ENCODE results near the gene AGBL1.

Gene AGBL1

DNA sequence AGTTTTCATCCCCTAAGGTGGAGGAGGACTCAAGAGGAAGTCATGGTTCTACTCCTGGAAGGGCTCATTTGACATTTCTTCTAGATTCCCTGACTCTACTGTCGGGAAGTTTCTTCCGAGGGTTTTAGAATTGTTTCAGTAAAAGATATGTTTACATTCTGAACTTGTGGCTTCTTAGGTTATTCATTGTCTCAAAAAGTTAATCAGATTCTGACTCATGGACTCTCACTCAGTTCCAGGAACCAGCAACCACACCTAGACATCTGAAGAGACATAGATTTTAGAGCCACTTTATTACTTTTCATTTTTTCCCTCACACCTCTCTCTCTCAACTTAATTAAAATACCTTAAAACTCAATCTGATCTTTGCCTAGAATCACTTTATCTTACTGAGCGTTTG lies 862.6 kb downstream of the AGBL1 start:
- Histone ChIP-seq H3K36me3 (ENCODE audit: control insufficient read depth, insufficient read depth, low read length) (no peaks in the 10 kb centered on the region), H3K4me3 (replicated peaks; ENCODE audit: low read depth, low read length) (no peak overlapping the region), H3K27me3 (replicated peaks; ENCODE audit: control insufficient read depth, insufficient read depth, low read length) (no peaks in the 10 kb centered on the region)
- DNase-seq (ENCODE audit: extremely low read depth, insufficient read length): no peak
- TF ChIP-seq, protein P1, sequence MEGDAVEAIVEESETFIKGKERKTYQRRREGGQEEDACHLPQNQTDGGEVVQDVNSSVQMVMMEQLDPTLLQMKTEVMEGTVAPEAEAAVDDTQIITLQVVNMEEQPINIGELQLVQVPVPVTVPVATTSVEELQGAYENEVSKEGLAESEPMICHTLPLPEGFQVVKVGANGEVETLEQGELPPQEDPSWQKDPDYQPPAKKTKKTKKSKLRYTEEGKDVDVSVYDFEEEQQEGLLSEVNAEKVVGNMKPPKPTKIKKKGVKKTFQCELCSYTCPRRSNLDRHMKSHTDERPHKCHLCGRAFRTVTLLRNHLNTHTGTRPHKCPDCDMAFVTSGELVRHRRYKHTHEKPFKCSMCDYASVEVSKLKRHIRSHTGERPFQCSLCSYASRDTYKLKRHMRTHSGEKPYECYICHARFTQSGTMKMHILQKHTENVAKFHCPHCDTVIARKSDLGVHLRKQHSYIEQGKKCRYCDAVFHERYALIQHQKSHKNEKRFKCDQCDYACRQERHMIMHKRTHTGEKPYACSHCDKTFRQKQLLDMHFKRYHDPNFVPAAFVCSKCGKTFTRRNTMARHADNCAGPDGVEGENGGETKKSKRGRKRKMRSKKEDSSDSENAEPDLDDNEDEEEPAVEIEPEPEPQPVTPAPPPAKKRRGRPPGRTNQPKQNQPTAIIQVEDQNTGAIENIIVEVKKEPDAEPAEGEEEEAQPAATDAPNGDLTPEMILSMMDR (IDR thresholded peaks at IDR 0.05; ENCODE audit: insufficient read depth, low read length, poor library complexity, severe bottlenecking): no peak

DNA sequence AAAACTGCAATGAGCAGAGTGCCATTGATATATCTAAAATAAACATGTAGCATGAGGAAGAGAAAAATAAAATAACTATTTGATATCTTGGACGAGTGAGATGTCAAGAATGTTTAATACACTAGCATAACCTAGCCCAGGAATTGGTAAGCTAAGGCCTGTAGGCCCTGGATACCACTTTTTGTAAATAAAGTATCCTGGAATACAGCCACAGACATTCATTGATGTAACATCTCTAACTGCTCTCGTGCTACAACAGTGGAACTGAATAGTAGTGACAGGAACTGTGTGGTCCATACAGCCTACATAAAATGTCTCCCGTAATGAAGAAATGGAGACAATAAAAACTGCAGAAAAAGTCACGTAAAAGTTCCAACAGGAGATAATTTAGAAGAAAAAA lies 869.0 kb downstream of the AGBL1 start:
- DNase-seq (ENCODE audit: extremely low read depth, insufficient read length): no peak
- H3K27me3 ChIP-seq (replicated peaks; ENCODE audit: control insufficient read depth, insufficient read depth, low read length): no peaks in the 10 kb centered on the region
- TF ChIP-seq, protein P1 (IDR thresholded peaks at IDR 0.05; ENCODE audit: insufficient read depth, low read length, poor library complexity, severe bottlenecking): no peak
- H3K4me3 ChIP-seq (replicated peaks; ENCODE audit: low read depth, low read length): no peak overlapping the region
- H3K36me3 ChIP-seq (ENCODE audit: control insufficient read depth, insufficient read depth, low read length): no peaks in the 10 kb centered on the region

DNA sequence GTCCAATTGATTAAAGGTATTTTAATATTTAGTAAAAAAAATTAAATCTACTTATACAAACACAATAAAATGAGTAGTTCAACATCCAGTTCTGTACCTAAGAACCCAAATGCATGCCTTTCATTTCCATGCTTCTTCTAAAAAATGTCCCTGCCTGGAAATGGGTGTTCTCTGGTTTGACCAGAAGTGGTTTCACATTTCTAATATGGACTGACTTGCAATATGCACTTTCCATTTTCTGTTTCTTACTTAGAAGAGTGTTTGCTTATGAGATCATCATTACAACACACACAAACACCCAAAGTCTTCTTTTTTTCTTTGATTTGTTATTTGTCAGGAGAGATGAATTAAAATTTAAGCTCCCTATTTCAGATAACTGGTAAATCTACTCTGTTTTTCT lies 879.6 kb downstream of the AGBL1 start:
- Histone ChIP-seq H3K27me3 (replicated peaks; ENCODE audit: control insufficient read depth, insufficient read depth, low read length) (no peaks in the 10 kb centered on the region), H3K36me3 (ENCODE audit: control insufficient read depth, insufficient read depth, low read length) (no peaks in the 10 kb centered on the region), H3K4me3 (replicated peaks; ENCODE audit: low read depth, low read length) (no peak overlapping the region)
- TF ChIP-seq, protein P1 (IDR thresholded peaks at IDR 0.05; ENCODE audit: insufficient read depth, low read length, poor library complexity, severe bottlenecking): no peak
- DNase-seq (ENCODE audit: extremely low read depth, insufficient read length): no peak

DNA sequence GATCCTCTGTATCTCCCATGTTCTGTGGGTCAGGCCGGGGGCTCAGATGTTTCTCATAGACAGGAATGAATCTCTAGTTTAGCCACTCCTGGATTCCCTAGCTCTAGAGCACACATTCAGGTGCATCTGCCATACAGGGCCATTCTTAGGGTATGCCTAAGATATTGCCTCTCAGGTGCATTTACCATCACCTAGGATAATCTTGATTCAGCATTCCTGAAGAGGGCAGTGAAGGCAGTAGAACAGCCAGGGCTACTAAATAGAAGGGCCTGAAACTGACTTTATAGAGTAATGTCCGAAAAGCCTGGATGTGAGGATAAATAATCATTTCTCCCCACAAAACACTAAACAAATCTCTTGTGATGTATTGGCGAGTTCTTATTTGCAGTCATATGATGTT lies 882.0 kb downstream of the AGBL1 start:
- TF ChIP-seq, protein P1 (IDR thresholded peaks at IDR 0.05; ENCODE audit: insufficient read depth, low read length, poor library complexity, severe bottlenecking): no peak
- no peak for DNase-seq (ENCODE audit: extremely low read depth, insufficient read length)
- Histone ChIP-seq H3K4me3 (replicated peaks; ENCODE audit: low read depth, low read length) (no peak overlapping the region), H3K36me3 (ENCODE audit: control insufficient read depth, insufficient read depth, low read length) (no peaks in the 10 kb centered on the region), H3K27me3 (replicated peaks; ENCODE audit: control insufficient read depth, insufficient read depth, low read length) (no peaks in the 10 kb centered on the region)

DNA sequence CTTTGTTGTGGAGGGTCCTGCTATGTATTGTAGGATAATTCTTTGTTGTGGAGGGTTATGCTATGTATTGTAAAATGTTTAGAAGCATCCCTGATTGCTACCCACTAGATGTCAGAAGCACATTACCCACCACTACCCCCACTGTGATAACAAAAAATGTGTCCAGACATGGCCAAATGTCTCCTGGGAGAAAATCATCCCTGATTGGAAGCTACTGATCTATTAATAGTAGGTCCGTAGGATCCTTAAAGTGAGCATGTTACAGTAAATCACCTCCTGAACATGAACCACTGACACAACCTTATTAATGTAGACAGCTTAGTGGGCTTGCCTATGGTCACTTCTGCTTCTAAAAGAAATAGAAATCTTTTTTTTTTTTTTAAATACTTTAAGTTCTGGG lies 884.6 kb downstream of the AGBL1 start:
- no peak for DNase-seq (ENCODE audit: extremely low read depth, insufficient read length)
- Histone ChIP-seq H3K27me3 (replicated peaks; ENCODE audit: control insufficient read depth, insufficient read depth, low read length) (no peaks in the 10 kb centered on the region), H3K4me3 (replicated peaks; ENCODE audit: low read depth, low read length) (no peak overlapping the region), H3K36me3 (ENCODE audit: control insufficient read depth, insufficient read depth, low read length) (no peaks in the 10 kb centered on the region)
- TF ChIP-seq, protein P1 (IDR thresholded peaks at IDR 0.05; ENCODE audit: insufficient read depth, low read length, poor library complexity, severe bottlenecking): no peak

DNA sequence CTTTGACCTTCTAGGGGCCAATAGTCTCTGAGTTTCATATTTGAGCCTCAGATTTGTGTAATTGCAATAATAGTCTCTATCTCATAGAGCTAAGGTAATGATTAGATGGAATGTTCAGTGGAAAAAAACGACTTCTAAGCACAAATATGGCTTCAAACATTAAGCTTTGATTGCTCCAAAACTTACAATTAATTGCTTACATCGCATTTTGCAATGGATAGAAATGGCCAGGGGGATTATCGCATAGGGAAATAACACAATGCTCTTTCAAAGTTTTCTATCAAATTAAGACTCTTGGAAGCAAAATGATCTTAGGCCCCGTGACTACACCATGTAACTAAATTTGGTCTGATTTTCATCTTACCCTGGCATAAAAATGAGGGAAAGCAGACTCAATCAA lies 888.6 kb downstream of the AGBL1 start:
- DNase-seq (ENCODE audit: extremely low read depth, insufficient read length): no peak
- H3K4me3 ChIP-seq (replicated peaks; ENCODE audit: low read depth, low read length): no peak overlapping the region
- H3K36me3 ChIP-seq (ENCODE audit: control insufficient read depth, insufficient read depth, low read length): no peaks in the 10 kb centered on the region
- H3K27me3 ChIP-seq (replicated peaks; ENCODE audit: control insufficient read depth, insufficient read depth, low read length): no peaks in the 10 kb centered on the region
- TF ChIP-seq, protein P1 (IDR thresholded peaks at IDR 0.05; ENCODE audit: insufficient read depth, low read length, poor library complexity, severe bottlenecking): no peak
